ENCODE results near the gene UGT2B17.
A peak's percentile ranks its signal among the peaks of the same experiment; 100 is the strongest.
"Not testable (repeated sequence)": the region's sequence is repeated elsewhere in the genome, so short reads cannot be mapped to it uniquely, and the experiment has no call there.

Gene UGT2B17

GRCh38 chr4:68568535-68568934 is 7.6 kb downstream of the UGT2B17 start:
- H3K36me3 ChIP-seq (ENCODE audit: control insufficient read depth, insufficient read depth, low read length); H3K9ac ChIP-seq (ENCODE audit: low read length); H3K27ac ChIP-seq (ENCODE audit: low read depth, low read length); H3K4me3 ChIP-seq (ENCODE audit: low read depth, low read length); H3K9me3 ChIP-seq (ENCODE audit: control insufficient read depth, insufficient read depth, low read depth, low read length); H3K27me3 ChIP-seq (ENCODE audit: control insufficient read depth, insufficient read depth, low read length); H3K4me1 ChIP-seq (ENCODE audit: control insufficient read depth, insufficient read depth, low read length): not testable (repeated sequence)

DNA sequence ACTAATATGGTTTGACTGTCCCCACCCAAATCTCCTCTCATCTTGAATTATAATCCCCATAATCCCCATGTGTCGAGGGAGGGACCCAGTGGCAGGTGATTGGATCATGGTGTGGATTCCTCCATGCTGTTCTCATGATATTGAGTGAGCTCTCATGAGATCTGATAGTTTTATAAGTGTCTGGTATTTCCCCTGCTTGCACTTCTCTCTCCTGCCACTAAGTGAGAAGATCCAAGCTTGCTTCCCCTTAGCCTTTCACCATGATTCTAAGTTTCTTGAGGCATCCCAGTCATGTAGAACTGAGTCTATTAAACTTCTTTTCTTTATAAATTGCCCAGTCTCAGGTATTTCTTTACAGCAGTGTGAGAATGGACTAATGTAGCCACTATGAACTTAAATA is 9.8 kb downstream of the UGT2B17 start:
- not testable (repeated sequence) for H3K27me3 ChIP-seq (ENCODE audit: control insufficient read depth, insufficient read depth, low read length); H3K27ac ChIP-seq (ENCODE audit: low read depth, low read length); H3K4me3 ChIP-seq (ENCODE audit: low read depth, low read length); H3K9me3 ChIP-seq (ENCODE audit: control insufficient read depth, insufficient read depth, low read depth, low read length); H3K36me3 ChIP-seq (ENCODE audit: control insufficient read depth, insufficient read depth, low read length); H3K9ac ChIP-seq (ENCODE audit: low read length); H3K4me1 ChIP-seq (ENCODE audit: control insufficient read depth, insufficient read depth, low read length)

GRCh38 chr4:68565082-68565481 is 11.0 kb downstream of the UGT2B17 start:
- not testable (repeated sequence) for H3K9me3 ChIP-seq (ENCODE audit: control insufficient read depth, insufficient read depth, low read depth, low read length); H3K9ac ChIP-seq (ENCODE audit: low read length); H3K4me3 ChIP-seq (ENCODE audit: low read depth, low read length); H3K36me3 ChIP-seq (ENCODE audit: control insufficient read depth, insufficient read depth, low read length); H3K27me3 ChIP-seq (ENCODE audit: control insufficient read depth, insufficient read depth, low read length); H3K4me1 ChIP-seq (ENCODE audit: control insufficient read depth, insufficient read depth, low read length); H3K27ac ChIP-seq (ENCODE audit: low read depth, low read length)

GRCh38 chr4:68560364-68561070 is 15.6 kb downstream of the UGT2B17 start:
- not testable (repeated sequence) for H3K9me3 ChIP-seq (ENCODE audit: control insufficient read depth, insufficient read depth, low read depth, low read length); H3K27ac ChIP-seq (ENCODE audit: low read depth, low read length); H3K4me1 ChIP-seq (ENCODE audit: control insufficient read depth, insufficient read depth, low read length); H3K9ac ChIP-seq (ENCODE audit: low read length); H3K36me3 ChIP-seq (ENCODE audit: control insufficient read depth, insufficient read depth, low read length); H3K4me3 ChIP-seq (ENCODE audit: low read depth, low read length); H3K27me3 ChIP-seq (ENCODE audit: control insufficient read depth, insufficient read depth, low read length)

- H3K27ac ChIP-seq (ENCODE audit: low read depth, low read length); H3K36me3 ChIP-seq (ENCODE audit: control insufficient read depth, insufficient read depth, low read length); H3K4me3 ChIP-seq (ENCODE audit: low read depth, low read length); H3K9ac ChIP-seq (ENCODE audit: low read length); H3K4me1 ChIP-seq (ENCODE audit: control insufficient read depth, insufficient read depth, low read length); H3K27me3 ChIP-seq (ENCODE audit: control insufficient read depth, insufficient read depth, low read length): not testable (repeated sequence)
- H3K9me3 ChIP-seq (ENCODE audit: control insufficient read depth, insufficient read depth, low read depth, low read length), result peaks cover 14% of the 10 kb centered on the region
These were observed 22.3 kb downstream of the UGT2B17 start for GRCh38 chr4:68553830-68554229.

DNA sequence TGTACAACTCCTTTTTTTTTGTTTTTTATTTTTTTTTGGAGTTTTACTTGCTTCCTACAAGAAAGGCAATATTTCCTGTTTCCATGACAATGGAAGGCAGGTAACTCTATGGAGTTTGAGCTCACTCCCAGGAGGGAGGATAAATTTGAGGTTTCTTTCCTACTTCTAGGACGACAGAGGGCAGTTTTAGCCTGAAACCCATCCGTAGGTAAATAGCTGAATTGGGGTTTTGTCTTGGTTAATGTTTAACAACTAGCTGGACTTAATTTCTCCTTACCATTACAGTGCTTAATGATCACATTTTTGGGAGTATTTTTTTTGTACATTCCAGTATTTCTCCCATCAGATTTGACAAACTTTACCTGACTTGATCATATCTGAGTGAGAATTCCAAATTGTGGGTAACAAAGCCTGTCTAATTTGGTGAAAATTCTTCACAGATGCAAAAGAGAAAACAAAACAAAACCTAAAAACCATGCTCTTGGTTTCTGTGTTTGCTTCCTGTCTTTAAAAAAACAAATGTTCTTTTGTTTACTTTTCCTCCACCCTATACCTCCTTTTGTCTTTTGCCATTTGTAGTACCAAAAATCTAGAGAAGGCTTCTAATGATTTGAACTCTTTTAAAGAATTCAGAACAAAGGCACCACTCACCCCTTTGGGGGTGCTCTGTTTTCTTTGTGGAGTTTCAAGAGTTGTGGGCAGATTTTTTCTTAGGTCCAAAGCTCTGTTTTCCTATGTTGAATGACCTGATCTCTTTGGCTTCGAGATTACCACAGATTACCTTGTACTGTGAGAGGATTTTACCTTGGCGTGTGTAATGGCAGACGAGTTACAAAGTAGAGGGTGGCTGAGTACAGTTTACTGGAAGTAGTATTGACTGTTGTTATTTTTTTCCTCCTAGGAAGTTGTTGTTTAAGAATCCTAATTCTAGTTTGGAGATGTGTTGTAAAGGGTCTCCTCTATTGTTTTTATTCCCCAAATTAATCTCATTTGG is 23.0 kb downstream of the UGT2B17 start:
- not testable (repeated sequence) for H3K4me3 ChIP-seq (ENCODE audit: low read depth, low read length); H3K4me1 ChIP-seq (ENCODE audit: control insufficient read depth, insufficient read depth, low read length)

DNA sequence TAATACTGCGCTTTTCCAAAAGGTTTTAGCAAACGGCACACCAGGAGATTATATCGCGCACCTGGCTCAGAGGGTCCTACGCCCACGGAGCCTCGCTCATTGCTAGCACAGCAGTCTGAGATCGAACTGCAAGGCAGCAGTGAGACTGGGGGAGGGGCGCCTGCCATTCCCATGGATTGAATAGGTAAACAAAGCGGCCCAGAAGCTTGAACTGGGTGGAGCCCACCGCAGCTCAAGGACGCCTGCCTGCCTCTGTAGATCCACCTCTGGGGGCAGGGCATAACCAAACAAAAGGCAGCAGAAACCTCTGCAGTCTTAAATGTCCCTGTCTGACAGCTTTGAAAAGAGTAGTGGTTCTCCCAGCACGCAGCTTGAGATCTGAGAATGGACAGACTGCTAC is 33.4 kb downstream of the UGT2B17 start:
- H3K4me1 ChIP-seq (ENCODE audit: control insufficient read depth, insufficient read depth, low read length); H3K27me3 ChIP-seq (ENCODE audit: control insufficient read depth, insufficient read depth, low read length); H3K4me3 ChIP-seq (ENCODE audit: low read depth, low read length); H3K36me3 ChIP-seq (ENCODE audit: control insufficient read depth, insufficient read depth, low read length); H3K27ac ChIP-seq (ENCODE audit: low read depth, low read length); H3K9me3 ChIP-seq (ENCODE audit: control insufficient read depth, insufficient read depth, low read depth, low read length); H3K9ac ChIP-seq (ENCODE audit: low read length): not testable (repeated sequence)

More for the DNA sequence above, 23.0 kb downstream of the UGT2B17 start:
- Histone ChIP-seq H3K9me3 (ENCODE audit: control insufficient read depth, insufficient read depth, low read depth, low read length) (peaks cover 14% of the 10 kb centered on the region), H3K27ac (ENCODE audit: low read depth, low read length) (0 out of 2 replicates have a peak overlapping the region, but pooled peaks have one; percentile 33)
- H3K27me3 ChIP-seq (ENCODE audit: control insufficient read depth, insufficient read depth, low read length); H3K36me3 ChIP-seq (ENCODE audit: control insufficient read depth, insufficient read depth, low read length); H3K9ac ChIP-seq (ENCODE audit: low read length): not testable (repeated sequence)

GRCh38 chr4:68536375-68536774 is 39.7 kb downstream of the UGT2B17 start:
- peaks cover 4% of the 10 kb centered on the region; the same call in 1 of the 2 replicates for H3K4me1 ChIP-seq (ENCODE audit: control insufficient read depth, insufficient read depth, low read length)
- no peak overlapping the region for H3K9ac ChIP-seq (ENCODE audit: low read length)
- H3K27me3 ChIP-seq (ENCODE audit: control insufficient read depth, insufficient read depth, low read length), result no peaks in the 10 kb centered on the region
- no peaks in the 10 kb centered on the region for H3K9me3 ChIP-seq (ENCODE audit: control insufficient read depth, insufficient read depth, low read depth, low read length)
- no peak overlapping the region for H3K4me3 ChIP-seq (ENCODE audit: low read depth, low read length)
- H3K27ac ChIP-seq (ENCODE audit: low read depth, low read length), result no peak overlapping the region
- H3K36me3 ChIP-seq (ENCODE audit: control insufficient read depth, insufficient read depth, low read length), result no peaks in the 10 kb centered on the region

DNA sequence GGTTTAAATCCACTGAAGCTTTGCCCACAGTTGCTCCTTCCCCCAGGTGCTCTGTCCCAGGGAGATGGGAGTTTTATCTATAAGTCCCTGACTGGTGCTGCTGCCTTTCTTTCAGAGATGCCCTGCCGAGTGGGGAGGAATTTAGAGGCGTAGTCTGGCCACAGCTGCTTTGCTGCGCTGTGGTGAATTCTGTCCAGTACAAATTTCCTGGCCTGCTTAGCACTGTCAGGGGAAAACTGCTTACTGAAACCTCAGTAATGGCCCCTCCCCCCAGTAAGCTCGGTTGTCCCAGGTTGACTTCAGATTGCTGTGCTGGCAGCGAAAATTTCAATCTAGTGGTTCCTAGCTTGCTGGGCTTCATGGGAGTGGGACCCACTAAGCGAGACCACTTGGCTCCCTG is 40.1 kb downstream of the UGT2B17 start:
- no peaks in the 10 kb centered on the region for H3K36me3 ChIP-seq (ENCODE audit: control insufficient read depth, insufficient read depth, low read length)
- H3K4me3 ChIP-seq (ENCODE audit: low read depth, low read length), result no peak overlapping the region
- no peaks in the 10 kb centered on the region for H3K9me3 ChIP-seq (ENCODE audit: control insufficient read depth, insufficient read depth, low read depth, low read length)
- no peak overlapping the region for H3K9ac ChIP-seq (ENCODE audit: low read length)
- H3K27ac ChIP-seq (ENCODE audit: low read depth, low read length), result no peak overlapping the region
- no peaks in the 10 kb centered on the region for H3K27me3 ChIP-seq (ENCODE audit: control insufficient read depth, insufficient read depth, low read length)
- H3K4me1 ChIP-seq (ENCODE audit: control insufficient read depth, insufficient read depth, low read length), result peaks cover 4% of the 10 kb centered on the region; the same call in 1 of the 2 replicates

GRCh38 chr4:68522232-68522631 is 53.9 kb downstream of the UGT2B17 start:
- not testable (repeated sequence) for H3K36me3 ChIP-seq (ENCODE audit: control insufficient read depth, insufficient read depth, low read length); H3K9ac ChIP-seq (ENCODE audit: low read length); H3K9me3 ChIP-seq (ENCODE audit: control insufficient read depth, insufficient read depth, low read depth, low read length); H3K4me1 ChIP-seq (ENCODE audit: control insufficient read depth, insufficient read depth, low read length); H3K27me3 ChIP-seq (ENCODE audit: control insufficient read depth, insufficient read depth, low read length); H3K27ac ChIP-seq (ENCODE audit: low read depth, low read length); H3K4me3 ChIP-seq (ENCODE audit: low read depth, low read length)

DNA sequence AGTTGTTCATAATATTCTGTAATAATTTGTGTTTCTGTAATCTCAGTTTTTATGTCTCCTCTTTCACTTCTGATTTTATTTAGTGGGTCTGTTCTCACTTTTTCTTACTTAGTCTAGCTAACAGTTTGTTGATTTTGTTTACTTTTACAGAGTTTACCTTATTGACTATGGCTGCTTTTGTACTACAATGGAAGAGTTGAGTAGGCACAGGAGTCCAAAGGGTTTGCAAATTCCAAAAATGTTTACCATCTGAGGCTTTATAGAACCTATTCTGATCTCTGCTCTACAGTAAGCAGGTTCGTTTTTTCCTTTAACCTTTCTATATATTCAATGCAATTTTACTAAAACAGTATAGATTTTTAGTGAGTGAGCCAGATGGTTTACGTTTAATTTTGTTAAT is 55.1 kb downstream of the UGT2B17 start:
- Histone ChIP-seq H3K27ac (ENCODE audit: low read depth, low read length) (no peak overlapping the region), H3K9me3 (ENCODE audit: control insufficient read depth, insufficient read depth, low read depth, low read length) (0 out of 2 replicates have a peak, but pooled peaks cover 2% of the 10 kb centered on the region), H3K4me1 (ENCODE audit: control insufficient read depth, insufficient read depth, low read length) (no peaks in the 10 kb centered on the region), H3K4me3 (ENCODE audit: low read depth, low read length) (no peak overlapping the region), H3K27me3 (ENCODE audit: control insufficient read depth, insufficient read depth, low read length) (no peaks in the 10 kb centered on the region), H3K36me3 (ENCODE audit: control insufficient read depth, insufficient read depth, low read length) (no peaks in the 10 kb centered on the region), H3K9ac (ENCODE audit: low read length) (no peak overlapping the region)
